H1 (cell line): ENCODE data around the gene MAPRE3. TPM values are rescaled to one million over a fixed set of nuclear protein-coding genes. Genes with fewer than 3 reads are reported as not detected.

Source experiments
- CTCF ChIA-PET: fragments of 300-600 bp; sonication (Branson Sonifier 250); formaldehyde crosslinking; loops from one replicate; lab custom pipeline; 2021; ENCODE audit not compliant: partially characterized antibody; lab: Charles Lee
- POLR2A ChIA-PET: fragments of 300-600 bp; sonication (Branson Sonifier 250); formaldehyde crosslinking; loops from one replicate; lab custom pipeline; 2021; ENCODE audit warnings: inconsistent platforms; ENCODE audit not compliant: partially characterized antibody; lab: Charles Lee
- DNase-seq, 2 experiments: peaks; one replicate each; pipeline versions ENCODE4 v3.0.0 to v3.0.0-alpha.2; 2010 to 2022; ENCODE audit warnings: low spot score in 2 of 2, low read depth in 1 of 2, mixed read lengths in 1 of 2
- FAIRE-seq: peaks from 2 replicates; lab custom pipeline; 2011; peaks lifted over from hg19 to GRCh38; lab: Jason Lieb, UNC
- H2AFZ ChIP-seq: 2 replicates; pipeline ENCODE4 v1.8.1; 2012; ENCODE audit warnings: low read length, inconsistent platforms
- H2AK5ac ChIP-seq: 2 replicates; pipeline ENCODE4 v1.6.1; 2013; ENCODE audit warnings: low read depth, low read length
- H2BK120ac ChIP-seq: replicated peaks from 2 replicates; pipeline ENCODE3; 2013; ENCODE audit warnings: low read depth, low read length, inconsistent platforms
- H2BK12ac ChIP-seq: 2 replicates; pipeline ENCODE4 v1.6.1; 2013; ENCODE audit warnings: low read depth, low read length
- H2BK15ac ChIP-seq: 2 replicates; pipeline ENCODE4 v1.6.1; 2013; ENCODE audit warnings: low read length
- H2BK20ac ChIP-seq: 2 replicates; pipeline ENCODE4 v1.6.1; 2013; ENCODE audit warnings: low read length
- H2BK5ac ChIP-seq: 2 replicates; pipeline ENCODE4 v1.6.1; 2013; ENCODE audit warnings: low read depth, low read length
- H3K14ac ChIP-seq: 2 replicates; pipeline ENCODE4 v1.6.1; 2013; ENCODE audit warnings: inconsistent platforms; ENCODE audit not compliant: insufficient read length
- H3K18ac ChIP-seq: 2 replicates; pipeline ENCODE4 v1.6.1; 2013; ENCODE audit warnings: low read length; ENCODE audit errors: extremely low read depth
- H3K23ac ChIP-seq: 2 replicates; pipeline ENCODE4 v1.6.1; 2013; ENCODE audit warnings: inconsistent platforms; ENCODE audit not compliant: insufficient read length
- H3K23me2 ChIP-seq: 2 replicates; pipeline ENCODE4 v1.6.1; 2013; ENCODE audit warnings: low read depth, low read length
- H3K27ac ChIP-seq: 2 replicates; pipeline ENCODE4 v1.6.1; 2011; ENCODE audit warnings: low read depth, low read length, inconsistent platforms
- H3K27me3 ChIP-seq, 4 experiments: replicated peaks in 1 of 4; 1 replicate in 1 of 4; 2 replicates in 3 of 4; pipeline versions ENCODE4 v1.6.1 to v1.8.1; 2011 to 2013; ENCODE audit warnings: low read length in 3 of 4, mild to moderate bottlenecking in 3 of 4, inconsistent platforms in 2 of 4, mixed read lengths in 2 of 4, moderate library complexity in 1 of 4; ENCODE audit not compliant: control insufficient read depth in 3 of 4, insufficient read depth in 3 of 4; ENCODE audit errors: extremely low read depth in 1 of 4
- H3K36me3 ChIP-seq, 4 experiments: 2 replicates each; pipeline versions ENCODE4 v1.6.1 to v1.8.1; 2011 to 2013; ENCODE audit warnings: mild to moderate bottlenecking in 4 of 4, low read length in 3 of 4, moderate library complexity in 2 of 4, control low read depth in 1 of 4, inconsistent platforms in 1 of 4; ENCODE audit not compliant: insufficient read depth in 4 of 4, control insufficient read depth in 2 of 4
- H3K4ac ChIP-seq: replicated peaks from 2 replicates; pipeline ENCODE3; 2013; ENCODE audit warnings: low read length, low read depth, mixed read lengths, inconsistent platforms; ENCODE audit not compliant: insufficient read length
- H3K4me1 ChIP-seq, 4 experiments: replicated peaks in 1 of 4; 1 replicate in 1 of 4; 2 replicates in 3 of 4; pipeline versions ENCODE4 v1.6.1 to v1.8.1; 2011 to 2013; ENCODE audit warnings: low read length in 3 of 4, inconsistent platforms in 2 of 4, mixed read lengths in 1 of 4; ENCODE audit not compliant: insufficient read depth in 4 of 4, control insufficient read depth in 3 of 4
- H3K4me2 ChIP-seq, 2 experiments: 2 replicates each; pipeline versions ENCODE4 v1.6.1 to v1.8.1; 2011 to 2013; ENCODE audit warnings: low read depth in 2 of 2, low read length in 2 of 2, control low read depth in 1 of 2, inconsistent platforms in 1 of 2, mild to moderate bottlenecking in 1 of 2; ENCODE audit not compliant: insufficient read depth in 1 of 2
- H3K4me3 ChIP-seq, 4 experiments: fragments of 200-600, 300-600 bp in 1 of 4; sonication (generic), shearing (Covaris generic), sonication (Bioruptor Twin) in 1 of 4; 2 replicates each; pipeline versions ENCODE4 v1.5.1 to v1.8.1; 2011 to 2016; ENCODE audit warnings: low read length in 4 of 4, low read depth in 3 of 4, control low read depth in 2 of 4, inconsistent platforms in 2 of 4, mild to moderate bottlenecking in 2 of 4, mixed read lengths in 1 of 4, moderate library complexity in 1 of 4; ENCODE audit not compliant: insufficient read depth in 2 of 4; ENCODE audit errors: extremely low read depth in 1 of 4
- H3K56ac ChIP-seq: replicated peaks from 2 replicates; pipeline ENCODE3; 2013; ENCODE audit warnings: low read depth, mild to moderate bottlenecking, mixed read lengths, low read length, inconsistent platforms; ENCODE audit not compliant: insufficient read length
- H3K79me1 ChIP-seq: 2 replicates; pipeline ENCODE4 v1.6.1; 2013; ENCODE audit warnings: low read depth, low read length, control low read depth
- H3K79me2 ChIP-seq, 2 experiments: 2 replicates each; pipeline versions ENCODE4 v1.6.1 to v1.8.1; 2012 to 2013; ENCODE audit warnings: low read length in 2 of 2, mild to moderate bottlenecking in 2 of 2, inconsistent platforms in 1 of 2; ENCODE audit not compliant: insufficient read depth in 2 of 2, control insufficient read depth in 1 of 2
- H3K9ac ChIP-seq, 4 experiments: replicated peaks in 1 of 4; 1 replicate in 1 of 4; 2 replicates in 3 of 4; pipeline versions ENCODE4 v1.6.1 to v1.8.1; 2011 to 2013; ENCODE audit warnings: low read depth in 3 of 4, low read length in 3 of 4, control low read depth in 2 of 4, mild to moderate bottlenecking in 2 of 4, moderate library complexity in 2 of 4, inconsistent platforms in 1 of 4; ENCODE audit errors: extremely low read depth in 1 of 4
- H3K9me3 ChIP-seq, 2 experiments: 2 replicates each; pipeline versions ENCODE4 v1.6.1 to v1.8.1; 2012 to 2013; ENCODE audit warnings: mild to moderate bottlenecking in 2 of 2, moderate library complexity in 2 of 2, control low read depth in 1 of 2, inconsistent platforms in 1 of 2, low read depth in 1 of 2, low read length in 1 of 2, mixed read lengths in 1 of 2; ENCODE audit not compliant: insufficient read depth in 2 of 2
- H4K20me1 ChIP-seq, 2 experiments: replicated peaks in 1 of 2; 2 replicates each; pipeline versions ENCODE3 to v1.8.1; 2011 to 2013; ENCODE audit warnings: inconsistent platforms in 2 of 2, low read length in 2 of 2, mild to moderate bottlenecking in 1 of 2; ENCODE audit not compliant: insufficient read depth in 2 of 2, control insufficient read depth in 1 of 2
- H4K5ac ChIP-seq: 2 replicates; pipeline ENCODE4 v1.6.1; 2013; ENCODE audit warnings: low read length, low read depth, mixed read lengths, inconsistent platforms; ENCODE audit not compliant: insufficient read length
- H4K8ac ChIP-seq: 2 replicates; pipeline ENCODE4 v1.8.0; 2013; ENCODE audit warnings: mild to moderate bottlenecking, moderate library complexity, low read length, inconsistent platforms; ENCODE audit not compliant: insufficient read depth; ENCODE audit errors: extremely low read depth
- H4K91ac ChIP-seq: replicated peaks from 2 replicates; pipeline ENCODE3; 2013; ENCODE audit warnings: low read length, mixed read lengths, inconsistent platforms; ENCODE audit not compliant: insufficient read length
- KDM1A ChIP-seq: fragments of 200-600, 300-600 bp; sonication (generic); IDR thresholded peaks from 2 replicates; pipeline ENCODE4 v1.7.1; 2016; ENCODE audit warnings: mild to moderate bottlenecking, low read length, borderline replicate concordance
- RBBP5 ChIP-seq: IDR thresholded peaks from 2 replicates; pipeline ENCODE4 v1.7.1; 2012; ENCODE audit warnings: low read depth, mild to moderate bottlenecking, inconsistent platforms, low read length, moderate library complexity, borderline replicate concordance
- SRF ChIP-seq: IDR thresholded peaks from 2 replicates; pipeline ENCODE4 v1.6.1; 2011; ENCODE audit warnings: mild to moderate bottlenecking, low read depth, low read length, moderate library complexity
- WGBS, 2 experiments: shearing (Covaris generic) in 1 of 2; methylation state at CpG; one replicate each; pipeline versions ENCODE4 v1.1.6 to v1.1.7; 2013 to 2015; ENCODE audit warnings: low lambda C conversion rate in 2 of 2, mixed read lengths in 2 of 2, inconsistent platforms in 1 of 2, low coverage in 1 of 2, missing lambda C conversion rate in 1 of 2; ENCODE audit not compliant: insufficient replicate concordance in 2 of 2, insufficient coverage in 1 of 2, insufficient read length in 1 of 2; ENCODE audit errors: extremely low coverage in 1 of 2, missing lambda C conversion rate in 1 of 2; 5-methylcytosine and 5-hydroxymethylcytosine counted together
- polyA plus RNA-seq, 7 experiments: library from polyadenylated mRNA; depleted of rRNA in 3 of 7; stranded (reverse) in 5 of 7; unstranded in 2 of 7; fragments of >200 nt in 5 of 7; fragments of 200-250 nt in 2 of 7; gene quantifications; 1 replicate in 5 of 7; 2 replicates in 1 of 7; 4 replicates in 1 of 7; pipeline versions ENCODE4 v1.2.1 to v1.2.3, GENCODE V29; 2011 to 2013; ENCODE audit warnings: missing spikeins in 2 of 7, mixed read lengths in 2 of 7
- total RNA-seq: library from RNA; stranded (reverse); fragmentation: NEBNext Ultra II Directional; extraction: Animal tissue kit (Norgen Biotek cat#: 25700); gene quantifications from 2 replicates; pipeline ENCODE4 v1.2.1, GENCODE V29; 2021
- TF ChIP-seq, protein P1 (sequence below): IDR thresholded peaks from 2 replicates; pipeline ENCODE4 v1.6.1; 2012; ENCODE audit warnings: inconsistent platforms

MAPRE3 gene
- total and polyA plus RNA-seq, 2 of the 8 experiments (the other 6 are each of a cell fraction or from before 2014, with no cell fraction given) = 4.9 to 6.6 TPM

- no peaks in the 10 kb centered on the region; a peak in 2 of 7 replicates for H3K4me1 ChIP-seq
Observed at GRCh38 chr2:27038631-27039339, 68.3 kb downstream of the MAPRE3 start.

More at GRCh38 chr2:27038631-27039339, 68.3 kb downstream of the MAPRE3 start:
- DNase-seq (no peak), FAIRE-seq (no peak)
- Histone ChIP-seq H2BK12ac (no peak overlapping the region), H3K27ac (no peak overlapping the region), H2BK20ac (no peak overlapping the region), H3K4me3 (no peak overlapping the region), H3K56ac (no peak overlapping the region), H3K36me3 (peaks cover 22 to 55% (median 42%) of the 10 kb centered on the region in 4 experiments; a peak in 7 of 8 replicates), H2BK120ac (no peak overlapping the region), H3K23me2 (no peaks in the 10 kb centered on the region; the same call in 1 of the 2 replicates), H2BK5ac (no peak overlapping the region), H3K18ac (no peak overlapping the region), H3K4ac (no peak overlapping the region), H4K91ac (no peak overlapping the region), H4K5ac (no peak overlapping the region), H3K79me1 (no peaks in the 10 kb centered on the region; the same call in none of the 2 replicates), H4K8ac (no peak overlapping the region), H2AK5ac (no peak overlapping the region), H3K79me2 (peaks cover 0 to 5% of the 10 kb centered on the region in 2 experiments; a peak in 1 of 4 replicates), H3K9me3 (no peaks in the 10 kb centered on the region), H3K9ac (no peak overlapping the region), H3K4me2 (no peak overlapping the region), H4K20me1 (peaks cover 2 to 6% of the 10 kb centered on the region in 2 experiments), H3K27me3 (no peaks in the 10 kb centered on the region), H3K23ac (no peak overlapping the region), H2BK15ac (no peak overlapping the region), H3K14ac (no peak overlapping the region), H2AFZ (no peak overlapping the region)
- ChIA-PET POLR2A (interaction anchor here (0.8 to 6.0 kb wide), 5 partner anchors 9 to 16 kb away, joined by 4 to 42 read pairs (median 5); partner anchors contain the start of gene AGBL5), CTCF (interaction anchor here (0.6 to 7.3 kb wide), 3 partner anchors 14 to 193 kb away, joined by 3 to 41 read pairs (median 4); no protein-coding TSS in a partner anchor)
- TF ChIP-seq, protein P1, sequence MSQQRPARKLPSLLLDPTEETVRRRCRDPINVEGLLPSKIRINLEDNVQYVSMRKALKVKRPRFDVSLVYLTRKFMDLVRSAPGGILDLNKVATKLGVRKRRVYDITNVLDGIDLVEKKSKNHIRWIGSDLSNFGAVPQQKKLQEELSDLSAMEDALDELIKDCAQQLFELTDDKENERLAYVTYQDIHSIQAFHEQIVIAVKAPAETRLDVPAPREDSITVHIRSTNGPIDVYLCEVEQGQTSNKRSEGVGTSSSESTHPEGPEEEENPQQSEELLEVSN = no peak
- no peak for TF ChIP-seq RBBP5
- no peak for TF ChIP-seq KDM1A
- TF ChIP-seq SRF = no peak
- WGBS, 2 experiments = 91% methylated on average over 17 of the region's 17 CpGs; no CpG with 5 or more reads in 1 of the 2 experiments
